Renal cortical epithelial cell (primary cell): ENCODE data around the gene FAM163B. TPM values are rescaled to one million over a fixed set of nuclear protein-coding genes. Genes with fewer than 3 reads are reported as not detected.

Source experiments
- DNase-seq: peaks from one replicate; pipeline ENCODE4 v3.0.0-alpha.2; 2011; ENCODE audit warnings: low read depth
- total RNA-seq: library from RNA; depleted of rRNA; stranded (reverse); fragments of >200 nt; gene quantifications from 2 replicates; pipeline ENCODE4 v1.2.3, GENCODE V29; 2014

Gene FAM163B
- total RNA-seq, 1 donor from 2014 or later = not detected

- no peak for DNase-seq
These were observed 26.6 kb downstream of the FAM163B start for GRCh38 chr9:133582501-133583045.

DNA sequence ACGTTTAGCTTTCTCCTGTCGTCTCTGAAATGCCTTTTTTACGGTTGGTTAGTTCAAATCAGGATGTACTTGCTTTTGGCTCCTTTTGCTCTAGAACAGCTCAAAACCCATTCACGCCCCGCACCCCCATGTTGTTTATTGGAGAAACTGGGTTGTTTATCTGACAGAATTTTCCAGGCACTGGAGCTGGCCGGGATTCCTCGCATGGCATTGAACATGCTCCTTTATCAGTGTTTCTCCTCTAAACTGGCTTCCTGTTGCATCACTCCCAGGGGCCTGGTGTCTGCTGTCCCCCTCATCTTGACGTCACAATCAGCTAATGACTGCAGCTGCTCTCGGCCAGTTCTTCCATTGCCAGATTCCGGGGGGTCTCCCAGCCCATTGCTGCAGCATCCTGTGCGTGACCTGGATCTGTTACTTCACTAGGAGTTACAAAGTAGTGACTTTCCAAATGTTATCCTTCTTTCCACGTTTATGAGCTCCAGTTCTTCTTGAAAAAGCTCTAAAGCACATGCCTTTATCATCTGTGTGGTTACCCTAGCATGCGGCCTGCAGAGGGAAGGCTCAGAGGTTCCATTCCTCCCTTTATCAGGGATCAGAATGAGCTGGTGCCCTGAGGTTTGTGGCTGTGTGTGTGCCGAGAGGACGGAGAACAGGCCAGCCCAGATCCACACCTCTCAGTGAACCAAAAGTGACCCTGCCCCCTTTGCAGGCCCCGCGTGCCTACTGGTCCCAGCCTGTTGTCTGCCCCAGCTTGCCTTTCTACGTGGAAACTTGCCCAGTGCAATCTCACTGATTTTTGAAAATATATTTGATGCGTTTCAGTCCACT, 27.5 kb downstream of the FAM163B start:
- DNase-seq = no peak

- DNase-seq = no peak
These were observed 28.2 kb downstream of the FAM163B start for GRCh38 chr9:133581011-133581410.

- no peak for DNase-seq
These were observed 28.8 kb downstream of the FAM163B start for GRCh38 chr9:133580419-133580738.

- no peak for DNase-seq
These were observed 29.4 kb downstream of the FAM163B start for GRCh38 chr9:133579601-133580418.

GRCh38 chr9:133578524-133579441, 30.4 kb downstream of the FAM163B start:
- DNase-seq = no peak

DNA sequence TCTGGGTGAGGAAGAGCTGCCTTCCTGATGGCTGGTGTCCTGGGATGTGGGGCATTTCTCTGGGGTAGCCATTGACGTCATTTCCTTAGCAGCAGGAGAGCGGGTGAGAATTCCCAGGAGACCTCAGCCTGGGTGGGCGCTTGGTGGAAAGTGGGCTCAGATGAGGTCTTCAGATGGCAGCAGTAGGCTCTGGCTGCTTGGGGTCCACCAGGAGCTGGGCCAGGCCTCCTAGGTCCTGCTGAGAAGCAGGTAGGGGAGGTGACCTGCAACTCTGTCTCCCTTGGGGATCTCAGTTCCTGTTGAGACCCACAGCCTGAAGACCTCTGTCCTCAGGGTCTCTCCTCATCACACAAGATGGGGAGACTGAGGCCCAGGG, 31.5 kb downstream of the FAM163B start:
- DNase-seq = no peak

DNA sequence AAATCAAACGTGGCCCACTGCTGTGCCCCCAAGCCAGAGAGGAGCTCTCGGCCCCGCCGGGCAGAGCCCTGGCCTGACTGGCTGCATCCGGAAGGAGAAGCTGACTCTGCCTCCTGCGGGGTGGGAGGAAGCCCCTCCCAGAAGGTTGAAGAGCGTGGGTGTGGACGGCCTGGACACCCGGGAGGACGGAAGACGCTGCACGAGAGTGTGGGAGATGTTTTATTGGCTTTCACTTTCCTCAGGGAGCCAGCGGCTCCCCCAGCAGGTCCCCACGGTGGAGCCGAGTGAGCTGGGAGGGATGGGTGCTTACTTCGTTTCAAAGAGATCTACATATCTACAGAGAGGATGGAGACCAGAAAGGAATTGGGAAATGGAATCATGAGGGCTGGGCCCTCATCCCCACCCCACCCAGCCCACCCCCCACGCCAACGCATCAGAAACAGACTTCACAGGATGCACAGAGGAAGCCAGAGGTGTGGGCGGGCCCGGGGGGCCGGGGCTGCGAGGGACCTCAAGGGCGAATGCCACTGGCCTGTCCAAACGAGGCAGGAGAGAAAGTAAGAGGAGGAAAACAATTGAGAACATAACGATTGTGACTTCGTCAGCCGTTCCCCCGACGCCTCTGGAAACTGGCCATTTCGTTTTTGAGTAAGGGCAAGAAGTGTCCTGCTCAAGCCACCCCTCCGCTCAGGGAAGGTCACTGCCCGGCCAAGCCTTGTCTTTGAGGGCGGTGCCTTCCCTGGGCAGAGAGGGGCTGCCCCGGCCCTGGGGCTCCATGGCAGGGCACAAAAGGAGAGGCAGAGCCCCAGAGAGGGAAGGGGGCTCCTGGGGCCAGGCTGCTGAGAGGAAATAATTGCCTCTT, 32.1 kb downstream of the FAM163B start:
- no peak for DNase-seq

GRCh38 chr9:133576031-133576874, 32.9 kb downstream of the FAM163B start:
- no peak for DNase-seq

DNA sequence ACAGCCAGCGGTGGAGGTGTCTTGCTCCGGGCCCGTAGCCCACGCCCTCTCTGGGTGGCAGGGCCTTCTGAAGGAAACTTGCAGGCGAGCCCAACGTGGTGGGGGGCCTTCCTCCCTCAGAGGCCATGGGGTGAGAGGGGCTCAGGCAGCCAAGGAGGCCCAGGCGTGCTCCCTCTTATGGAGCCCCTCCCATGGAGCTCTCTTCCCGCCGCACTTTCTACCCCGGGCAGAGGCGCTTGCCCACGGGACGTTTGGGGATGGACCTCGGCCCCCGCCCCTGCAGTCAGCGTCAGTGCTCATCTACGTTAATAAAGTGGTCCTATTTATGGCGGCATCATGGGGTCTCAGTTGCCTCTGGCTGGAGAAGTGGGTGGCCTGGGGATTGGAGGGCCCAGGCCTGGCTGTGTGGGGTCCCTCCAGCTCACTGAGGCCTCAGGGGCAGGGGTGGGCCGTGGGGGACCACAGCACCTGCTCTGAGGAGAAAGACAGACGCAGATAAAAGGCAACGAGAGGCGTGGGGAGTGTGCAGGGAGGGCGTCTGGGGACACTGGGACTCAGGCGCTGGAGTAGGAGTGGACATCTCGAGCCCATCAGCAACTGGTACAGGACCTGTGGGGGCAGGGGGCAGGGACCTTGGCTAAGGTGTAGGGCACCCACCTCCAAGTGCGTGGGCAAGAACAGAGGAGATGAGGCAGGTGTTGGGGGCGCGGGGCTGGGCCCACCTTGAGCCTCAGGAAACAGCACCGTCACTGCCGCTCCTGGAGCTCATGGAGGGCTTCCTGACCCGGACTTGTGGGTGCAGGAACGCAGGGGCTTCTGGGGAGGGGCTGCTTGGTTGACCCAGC, 33.8 kb downstream of the FAM163B start:
- DNase-seq = no peak

DNA sequence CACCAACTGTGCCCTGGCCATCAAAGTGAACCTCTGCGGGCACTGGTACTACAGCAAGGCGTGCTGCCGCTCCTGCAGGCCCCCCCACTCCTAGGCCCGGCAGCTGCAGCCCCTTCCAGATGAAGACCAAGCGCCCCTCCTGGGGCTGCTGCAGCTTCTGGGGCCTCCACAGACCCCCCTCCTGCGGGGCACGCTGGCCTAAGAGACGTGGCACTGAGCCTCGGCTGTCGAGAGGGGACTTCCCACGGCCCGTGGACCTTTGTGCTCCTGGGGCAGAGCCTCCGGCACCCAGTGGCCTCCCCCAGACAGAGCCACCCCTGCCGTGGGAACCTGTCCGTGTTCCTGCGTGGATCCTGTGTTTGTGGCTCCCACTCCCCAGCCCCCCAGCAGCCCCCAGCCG, 34.4 kb downstream of the FAM163B start:
- DNase-seq = no peak

GRCh38 chr9:133573791-133574515, 35.2 kb downstream of the FAM163B start:
- no peak for DNase-seq

- DNase-seq = no peak
These were observed 36.3 kb downstream of the FAM163B start for GRCh38 chr9:133572821-133573361.

- no peak for DNase-seq
These were observed 37.1 kb downstream of the FAM163B start for GRCh38 chr9:133571896-133572595.

- no peak for DNase-seq
These were observed 37.7 kb downstream of the FAM163B start for GRCh38 chr9:133571391-133571890.

DNA sequence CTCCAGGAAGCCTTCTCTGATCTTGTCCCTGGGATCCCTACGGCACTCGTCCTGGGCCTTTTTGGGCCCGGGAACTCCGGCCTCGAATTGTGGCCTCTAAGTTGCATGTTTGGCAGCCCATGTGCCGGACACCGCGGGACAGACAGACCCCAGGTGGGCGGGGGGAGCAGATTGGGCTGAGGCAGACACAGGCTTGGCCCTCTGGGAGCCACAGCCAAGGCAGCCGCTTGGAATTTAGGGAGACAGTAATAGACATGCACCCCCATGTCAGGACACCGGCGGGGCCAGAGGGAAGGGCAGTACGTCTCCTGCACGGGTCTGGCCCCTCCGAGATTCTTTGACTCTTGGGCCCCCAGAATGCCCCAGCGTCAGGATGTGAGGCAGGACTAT, 38.5 kb downstream of the FAM163B start:
- no peak for DNase-seq
